HG02642 (cell line): ENCODE results near the gene CCNE1.
A peak's percentile ranks its signal among the peaks of the same experiment; 100 is the strongest.
"Not testable (repeated sequence)": the region's sequence is repeated elsewhere in the genome, so short reads cannot be mapped to it uniquely, and the experiment has no call there.

Experiments
- ATAC-seq: cut with Tn5 transposase; IDR thresholded peaks from one replicate; pipeline ENCODE4 v1.9.1; 2021; ENCODE audit warnings: mild to moderate bottlenecking; ENCODE audit not compliant: unreplicated experiment, poor library complexity

Gene CCNE1

GRCh38 chr19:29812080-29812880, 489 bp downstream of the CCNE1 start:
- ATAC-seq, result peak; percentile 17

- ATAC-seq, result no peak
Measured at GRCh38 chr19:29812881-29813275, 1.1 kb downstream of the CCNE1 start.

- ATAC-seq, result no peak
Measured at GRCh38 chr19:29813642-29814041, 1.9 kb downstream of the CCNE1 start.

- peak; percentile 35 for ATAC-seq
Measured at GRCh38 chr19:29815231-29815630, 3.4 kb downstream of the CCNE1 start.

GRCh38 chr19:29817316-29817715, 5.5 kb downstream of the CCNE1 start:
- ATAC-seq, result no peak

- no peak for ATAC-seq
Measured at GRCh38 chr19:29819300-29819699, 7.5 kb downstream of the CCNE1 start.

GRCh38 chr19:29819986-29820385, 8.2 kb downstream of the CCNE1 start:
- no peak for ATAC-seq

GRCh38 chr19:29823581-29824330, 12.0 kb downstream of the CCNE1 start:
- ATAC-seq, result no peak

GRCh38 chr19:29825263-29825662, 13.5 kb downstream of the CCNE1 start:
- ATAC-seq, result not testable (repeated sequence)

- ATAC-seq, result no peak
Measured at GRCh38 chr19:29831041-29831548, 19.3 kb downstream of the CCNE1 start.

GRCh38 chr19:29831686-29832085, 19.9 kb downstream of the CCNE1 start:
- no peak for ATAC-seq

- no peak for ATAC-seq
Measured at GRCh38 chr19:29832801-29833200, 21.0 kb downstream of the CCNE1 start.

GRCh38 chr19:29833614-29834261, 21.9 kb downstream of the CCNE1 start:
- ATAC-seq, result no peak

GRCh38 chr19:29834991-29835846, 23.4 kb downstream of the CCNE1 start:
- ATAC-seq, result no peak

- ATAC-seq, result peak; percentile 61
Measured at GRCh38 chr19:29836409-29836825, 24.6 kb downstream of the CCNE1 start.

- peak; percentile 73 for ATAC-seq
Measured at GRCh38 chr19:29837448-29837981, 25.7 kb downstream of the CCNE1 start.

- ATAC-seq, result no peak
Measured at GRCh38 chr19:29837996-29838395, 26.2 kb downstream of the CCNE1 start.

- no peak for ATAC-seq
Measured at GRCh38 chr19:29840066-29840950, 28.5 kb downstream of the CCNE1 start.

- ATAC-seq, result no peak
Measured at GRCh38 chr19:29841209-29841558, 29.4 kb downstream of the CCNE1 start.
